KG1 (cell line): ENCODE results near the gene STK32C.

Experiments used
- DNase-seq: peaks from one replicate; lab custom pipeline; 2025; lab: John Stamatoyannopoulos, UW

The STK32C gene

DNA sequence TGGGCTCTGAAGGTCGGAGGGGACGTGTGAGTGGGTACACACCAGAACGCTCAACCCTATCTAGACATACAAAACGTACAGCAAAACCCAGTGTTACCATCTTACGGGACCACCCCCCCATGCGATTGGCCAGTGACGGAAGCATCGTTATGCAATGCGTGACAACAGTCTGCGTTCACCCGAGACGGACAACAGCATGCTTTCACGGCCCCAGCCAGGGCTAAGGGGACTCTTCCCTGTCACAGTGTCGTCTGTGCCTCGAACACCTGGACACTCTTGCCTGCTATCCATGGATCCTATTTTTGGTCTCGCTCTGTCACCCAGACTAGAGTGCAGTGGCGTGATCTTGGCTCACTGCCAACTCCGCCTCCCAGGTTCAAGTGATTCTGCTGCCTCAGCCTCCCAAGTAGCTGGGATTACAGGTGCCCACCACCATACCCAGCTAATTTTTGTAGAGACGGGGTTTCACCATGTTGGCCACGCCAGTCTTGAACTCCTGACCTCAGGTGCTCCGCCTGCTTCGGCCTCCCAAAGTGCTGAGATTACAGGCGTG is 97.7 kb downstream of the STK32C start:
- no peak for DNase-seq

DNA sequence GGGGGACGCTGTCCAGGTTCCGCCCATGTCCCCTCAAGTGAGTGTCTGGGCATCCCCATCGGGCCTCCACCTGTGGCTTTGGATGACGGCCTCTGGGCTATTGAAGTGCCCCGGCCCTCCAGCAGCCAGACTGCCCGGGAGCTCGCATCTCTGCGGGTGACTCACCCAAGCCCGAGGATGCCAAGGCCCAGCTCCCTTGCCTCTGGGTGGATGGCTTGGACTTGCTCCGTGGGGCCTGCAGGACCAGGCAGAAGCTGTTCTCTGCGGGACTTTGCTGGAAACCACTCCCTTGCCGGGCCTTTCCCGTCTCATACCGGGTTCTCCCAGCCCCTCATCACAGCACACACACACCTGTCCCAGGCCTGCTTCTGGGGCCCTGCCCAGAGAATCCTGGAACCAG is 98.6 kb downstream of the STK32C start:
- no peak for DNase-seq

DNA sequence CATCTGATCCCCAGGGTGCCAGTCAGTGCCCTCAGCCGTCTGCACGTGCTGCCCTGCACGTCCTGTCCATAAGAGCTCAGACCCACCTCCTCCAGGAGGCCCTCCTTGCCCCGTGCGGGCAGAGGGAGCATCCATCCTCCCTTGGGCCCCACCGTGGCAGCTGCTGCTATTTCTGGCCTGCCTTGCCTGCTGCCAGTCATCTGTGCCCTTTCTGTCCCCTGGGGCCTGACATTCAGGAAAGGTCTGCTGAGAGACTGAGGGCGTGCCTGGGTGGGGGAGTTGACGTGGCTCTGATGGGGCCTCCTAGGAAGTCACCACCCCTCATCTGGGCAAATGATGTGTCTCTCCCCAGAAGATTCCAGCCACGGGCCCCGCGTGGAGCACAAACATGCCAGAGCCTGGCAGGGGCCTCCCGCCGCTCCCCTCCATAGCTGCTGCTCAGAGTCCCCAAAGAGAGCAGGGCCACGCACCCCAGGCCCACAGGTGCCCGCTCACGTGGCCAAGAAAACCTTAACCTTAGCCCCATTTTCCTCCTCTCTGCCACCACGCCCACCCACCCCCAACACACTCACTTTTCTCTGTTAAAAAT is 99.2 kb downstream of the STK32C start:
- no peak for DNase-seq

DNA sequence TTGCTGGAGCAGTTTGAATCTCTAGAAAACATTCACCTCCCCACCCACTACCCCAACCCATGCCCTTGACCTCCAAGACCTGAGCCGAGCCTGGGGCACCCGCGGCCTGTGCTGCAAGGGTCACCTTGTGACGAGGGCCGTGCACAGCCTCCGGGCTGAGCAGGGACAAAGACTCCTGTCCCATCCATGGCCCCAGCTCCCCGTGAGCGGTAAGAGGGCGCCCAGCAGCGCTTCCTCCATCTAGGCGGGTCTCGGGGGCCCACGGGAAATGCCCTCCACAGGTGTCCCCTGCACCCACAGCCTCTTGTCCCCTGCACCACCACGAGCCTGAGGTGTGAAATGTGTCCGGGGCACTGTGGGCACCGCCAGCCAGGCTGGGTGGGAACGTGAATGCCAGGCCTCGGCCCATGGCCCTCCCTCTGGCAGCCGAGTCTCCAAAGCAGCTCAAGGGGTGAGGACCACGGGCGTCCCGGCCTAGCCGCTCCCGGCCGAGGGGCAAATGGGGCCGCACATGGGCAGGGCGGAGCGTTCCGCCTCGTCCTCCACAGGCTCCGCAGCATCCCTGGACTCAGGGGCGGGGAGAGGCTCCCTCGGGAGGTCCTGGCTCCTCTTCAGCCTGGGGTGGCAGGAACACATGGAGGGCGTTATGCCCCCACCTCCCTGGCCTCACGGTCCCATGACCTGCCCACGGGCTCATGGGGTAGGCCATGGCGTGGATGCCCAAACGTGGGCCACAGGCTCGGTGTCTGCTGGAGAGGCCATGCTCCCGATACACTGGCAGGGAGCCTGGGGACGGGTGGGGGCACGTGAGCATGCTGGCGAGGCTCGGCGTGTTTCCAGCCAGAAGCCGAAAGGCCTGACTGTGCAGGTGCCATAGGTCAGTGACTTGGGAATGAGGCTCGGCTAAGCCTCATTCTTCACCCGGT is 100.0 kb downstream of the STK32C start:
- no peak for DNase-seq

DNA sequence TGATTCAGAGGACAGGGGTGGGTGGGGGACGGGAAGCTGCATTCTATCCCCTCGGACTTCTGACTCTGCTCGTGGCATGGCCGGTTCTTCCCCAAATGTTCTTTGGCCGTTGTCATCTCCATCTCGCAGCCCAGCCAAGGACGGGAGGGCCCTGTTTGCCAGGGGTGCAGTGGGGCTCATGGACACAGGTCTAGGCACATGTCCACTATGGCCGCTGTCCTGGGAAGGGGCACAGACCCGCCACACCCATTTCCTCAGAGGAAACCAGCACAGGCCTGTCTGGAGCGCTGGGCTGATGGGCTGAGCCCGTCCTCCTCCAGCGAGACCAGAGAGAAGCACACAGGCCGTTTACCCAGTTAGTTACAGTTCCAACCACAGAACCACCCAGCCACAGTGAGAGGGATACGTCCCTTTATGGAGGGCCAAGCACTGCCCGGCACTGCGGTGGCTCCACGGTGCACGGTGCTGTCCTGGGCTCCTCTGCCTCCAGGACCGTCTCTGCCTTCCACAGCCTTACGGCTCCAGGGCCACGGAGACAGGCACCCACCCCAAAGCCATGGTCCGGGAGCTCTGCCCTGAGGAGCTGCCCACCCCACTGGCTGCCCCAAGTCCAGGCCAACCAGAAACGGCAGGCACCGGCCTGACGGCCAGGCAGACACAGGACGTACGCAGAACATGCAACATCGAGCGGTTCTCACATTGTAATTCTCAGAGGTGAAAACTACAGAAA is 100.8 kb downstream of the STK32C start:
- DNase-seq: no peak

DNA sequence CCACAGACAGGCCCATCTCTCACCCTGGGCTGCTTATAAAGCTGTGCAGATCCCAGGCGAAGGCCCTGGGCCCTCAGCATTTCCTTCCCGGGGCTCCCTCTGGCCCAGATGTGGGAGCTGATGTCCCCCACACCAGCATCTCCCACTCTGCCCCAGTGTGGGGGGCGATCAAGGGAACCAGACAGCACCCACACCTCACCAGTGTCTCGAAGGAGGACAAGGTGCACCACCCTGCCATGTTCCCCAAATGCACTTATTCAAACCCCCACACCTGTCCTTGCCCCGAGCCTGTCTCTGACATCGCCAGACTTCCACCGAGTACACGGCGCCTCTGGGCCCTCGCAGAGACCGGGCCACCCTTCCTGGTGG is 101.4 kb downstream of the STK32C start:
- DNase-seq: no peak

DNA sequence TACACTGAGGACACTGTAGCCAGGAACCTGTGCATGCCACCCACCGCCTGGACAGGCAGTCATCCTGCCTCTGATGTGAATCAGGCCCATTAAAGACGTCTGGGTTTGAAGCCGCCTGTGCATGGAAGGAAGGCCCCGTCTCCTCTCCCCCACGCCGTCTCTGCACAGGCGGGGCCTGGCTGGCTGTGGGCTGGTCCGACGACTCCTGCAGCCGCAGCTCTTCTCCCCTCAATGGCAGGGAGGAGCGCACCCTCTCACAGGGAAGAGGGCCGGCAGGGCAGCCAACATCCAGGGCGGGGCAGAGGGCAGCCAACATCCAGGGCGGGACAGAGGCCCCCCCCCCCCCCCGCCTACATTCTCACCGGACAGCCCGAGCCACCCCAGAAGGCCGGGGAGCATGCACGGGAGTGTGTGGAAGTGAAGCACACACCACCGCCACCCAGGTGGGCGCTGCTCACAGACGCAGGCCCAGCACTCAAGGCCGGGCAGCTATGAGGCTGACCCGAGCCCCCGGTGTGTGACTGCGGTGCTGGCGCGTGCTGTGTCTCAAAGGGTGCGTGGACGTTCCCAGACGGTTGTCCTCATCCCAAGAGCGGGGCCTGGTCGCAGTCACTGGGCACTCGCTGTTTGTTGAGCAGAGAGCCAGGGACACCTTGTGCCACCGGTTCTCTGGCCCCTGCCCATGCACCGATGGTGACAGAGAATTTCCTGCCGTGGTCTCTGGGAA is 101.9 kb downstream of the STK32C start:
- DNase-seq: no peak

DNA sequence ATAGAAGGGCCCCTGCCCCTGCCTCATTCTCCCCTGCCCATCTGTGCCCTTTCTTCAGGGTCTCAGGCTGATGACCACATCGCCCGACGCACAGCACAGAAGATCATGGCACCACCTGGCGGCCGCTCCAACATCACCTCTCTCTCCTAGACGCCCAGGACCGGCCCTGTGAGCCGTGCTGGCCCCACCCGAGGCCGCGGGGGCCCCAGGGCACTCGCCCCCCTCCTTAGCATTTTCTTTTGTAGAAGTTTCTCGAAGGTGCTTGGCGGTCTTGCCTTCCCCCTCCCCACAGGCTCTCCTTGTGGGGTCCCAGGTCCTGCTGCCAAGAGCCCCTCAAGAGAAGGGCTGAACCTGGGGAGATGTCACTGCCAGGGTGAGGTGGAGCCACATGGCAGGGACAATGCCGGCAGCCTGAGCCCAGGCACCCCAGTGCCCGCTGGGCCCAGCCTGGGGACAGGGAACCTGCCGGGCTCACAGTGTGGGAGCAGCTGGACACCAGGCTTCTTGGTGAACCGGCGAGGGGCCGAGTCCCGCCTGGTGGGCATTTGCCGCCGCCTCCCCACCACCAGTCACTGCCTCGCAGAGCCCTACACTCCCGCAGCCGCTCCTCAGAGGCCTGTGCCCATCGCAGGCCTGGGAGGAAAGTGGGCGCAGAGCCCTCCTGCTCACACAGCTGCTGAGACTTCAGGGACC is 102.8 kb downstream of the STK32C start:
- DNase-seq: no peak

DNA sequence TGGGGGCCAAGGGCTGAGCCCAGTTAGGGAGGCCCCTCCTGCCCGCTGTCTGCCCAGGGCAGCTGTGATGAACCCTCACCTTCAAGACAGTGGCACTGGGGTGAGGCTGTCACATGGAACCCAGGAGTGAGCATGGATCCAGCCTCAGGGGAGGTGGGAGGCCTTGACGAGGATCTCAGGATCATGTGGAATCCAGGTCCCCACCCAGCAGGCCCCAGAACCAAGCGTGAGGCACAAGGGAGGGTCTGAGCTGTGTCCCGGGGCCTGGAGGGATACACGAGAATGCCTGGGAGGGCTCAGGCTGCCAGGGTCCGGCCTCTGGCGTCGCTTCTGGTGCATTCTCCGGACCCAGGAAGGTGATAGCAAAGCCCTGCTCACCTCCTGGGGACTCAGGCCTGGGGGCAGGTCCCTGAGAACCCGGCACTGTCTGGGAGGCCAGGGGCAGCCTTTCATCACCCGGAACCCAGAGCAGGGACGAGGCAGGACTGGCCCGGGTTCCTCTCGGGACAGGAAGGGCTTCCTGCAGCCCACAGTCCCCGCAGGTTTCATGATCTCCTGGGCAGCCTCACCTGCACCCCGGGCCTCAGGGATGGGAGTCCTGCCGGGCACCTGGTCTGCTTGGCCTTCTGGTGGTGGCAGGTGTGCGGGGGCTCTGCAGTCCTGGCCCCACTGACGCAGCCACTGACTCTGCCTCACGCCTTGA is 103.5 kb downstream of the STK32C start:
- no peak for DNase-seq

DNA sequence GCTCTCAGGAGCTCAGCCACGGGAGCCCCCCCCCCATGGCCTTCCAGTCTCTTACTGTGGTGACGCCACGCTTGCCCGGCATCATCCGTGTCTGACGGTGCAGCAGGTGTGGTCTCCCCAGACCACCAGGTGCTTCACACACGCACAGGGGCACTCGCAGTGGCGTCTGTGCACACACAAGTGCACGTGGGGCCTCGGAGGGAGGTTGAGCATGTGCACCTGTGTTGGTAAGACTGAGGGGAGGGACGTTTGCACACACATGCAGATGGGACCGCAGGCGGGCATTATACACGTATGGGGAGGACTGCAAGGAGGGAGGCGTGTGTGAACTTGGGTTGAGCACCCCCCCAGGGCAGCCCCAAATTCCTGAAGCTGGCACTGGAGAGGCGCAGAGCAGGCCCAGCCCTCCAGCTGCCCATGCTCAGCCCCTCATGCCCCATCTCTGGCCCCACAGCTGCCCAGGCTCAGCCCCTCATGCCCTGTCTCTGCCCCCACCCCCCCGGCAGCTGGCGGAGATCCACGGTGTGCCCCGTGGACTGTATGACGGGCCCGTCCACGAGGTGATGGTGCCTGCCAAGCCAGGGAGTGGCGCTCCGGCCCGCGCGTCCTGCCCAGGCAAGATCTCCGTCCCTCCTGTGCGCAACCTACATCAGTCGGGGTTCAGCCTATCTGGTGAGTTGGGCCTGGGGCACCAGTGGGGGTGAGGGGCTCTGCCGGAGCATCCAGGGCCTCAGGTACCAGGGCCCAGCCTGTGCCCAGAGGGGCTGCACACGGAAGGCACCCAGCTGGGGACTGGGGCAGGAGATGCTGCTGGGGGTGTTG is 104.3 kb downstream of the STK32C start:
- DNase-seq: no peak

DNA sequence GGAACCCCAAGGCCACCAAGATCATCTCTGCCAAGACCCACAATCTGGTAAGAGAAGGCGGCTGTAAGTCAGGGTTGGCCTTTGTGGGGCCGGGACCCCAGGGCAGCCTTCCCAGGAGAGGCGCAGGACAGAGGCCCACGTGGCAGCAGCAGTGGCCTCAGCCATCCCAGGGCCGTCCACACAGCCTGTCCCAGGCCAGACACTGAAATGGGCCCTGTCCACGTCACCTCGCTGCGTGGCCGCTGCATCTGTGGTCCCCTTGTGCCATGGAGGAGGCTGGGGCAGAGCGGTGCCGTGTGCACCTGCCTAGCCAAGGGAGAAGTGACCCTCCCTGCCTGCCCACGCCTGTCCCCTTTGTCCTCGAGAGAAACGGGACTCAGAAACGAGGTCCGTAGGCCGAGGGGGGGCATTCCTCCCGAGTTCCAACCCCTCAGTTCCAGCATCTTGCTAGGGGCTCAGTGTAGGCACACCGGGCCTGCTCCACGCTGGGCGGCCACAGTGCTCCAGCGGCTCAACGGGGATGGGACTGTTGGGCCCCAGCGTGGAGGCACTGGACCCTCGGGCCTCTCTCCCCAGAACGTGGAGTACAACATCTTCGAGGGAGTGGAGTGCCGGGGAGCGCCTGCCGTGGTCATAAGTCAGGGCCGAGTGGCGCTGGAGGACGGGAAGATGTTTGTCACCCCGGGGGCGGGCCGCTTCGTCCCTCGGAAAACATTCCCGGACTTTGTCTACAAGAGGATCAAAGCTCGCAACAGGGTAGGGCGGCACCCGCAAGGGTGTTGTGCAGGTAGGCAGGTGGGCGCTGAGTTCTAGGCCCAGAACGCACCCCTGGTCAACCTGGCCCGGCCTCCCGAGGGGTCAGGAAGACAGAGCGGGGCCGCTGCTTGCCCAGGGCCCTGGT is 105.4 kb downstream of the STK32C start:
- no peak for DNase-seq

DNA sequence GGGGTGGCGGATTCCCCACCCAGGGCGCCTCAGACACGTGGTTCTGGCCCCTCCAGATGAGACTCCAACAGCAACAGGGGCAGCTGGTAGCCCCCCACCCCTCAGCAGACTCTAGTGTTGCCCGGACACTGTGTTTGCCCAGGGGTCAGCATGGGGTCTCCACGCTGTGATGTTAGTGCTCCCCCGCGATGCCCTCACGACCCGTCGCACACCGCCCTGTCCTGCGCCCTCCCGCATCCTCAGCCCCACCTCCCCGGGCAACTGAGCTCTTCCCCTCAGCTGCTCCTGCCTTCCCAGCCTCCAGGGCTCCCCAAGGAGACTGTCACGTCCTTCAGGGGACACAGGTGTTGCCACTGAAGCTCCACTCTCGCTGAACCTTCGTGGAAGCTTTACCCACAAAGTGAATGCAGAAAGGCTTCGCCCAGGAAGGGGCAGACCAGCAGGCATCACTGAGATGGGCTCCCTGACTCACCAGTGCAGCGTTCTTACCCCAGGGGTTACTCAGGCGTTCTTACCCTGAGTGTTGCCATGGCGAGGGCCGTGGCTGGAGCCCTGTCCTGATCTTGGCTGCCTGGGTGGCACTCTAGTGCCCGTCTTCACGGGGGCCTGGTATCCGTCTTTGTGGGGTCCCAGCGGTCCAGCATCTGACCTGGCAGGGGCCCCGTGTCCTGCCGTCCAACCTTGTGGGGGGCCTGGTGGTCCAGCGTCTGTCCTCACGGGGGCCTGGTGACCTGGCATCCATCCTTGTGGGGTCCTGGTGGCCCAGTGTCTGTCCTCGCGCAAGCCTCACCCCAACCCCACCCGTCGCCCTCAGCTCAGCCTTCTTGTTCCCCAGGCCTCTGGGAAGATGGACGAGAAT is 106.4 kb downstream of the STK32C start:
- DNase-seq: no peak

DNA sequence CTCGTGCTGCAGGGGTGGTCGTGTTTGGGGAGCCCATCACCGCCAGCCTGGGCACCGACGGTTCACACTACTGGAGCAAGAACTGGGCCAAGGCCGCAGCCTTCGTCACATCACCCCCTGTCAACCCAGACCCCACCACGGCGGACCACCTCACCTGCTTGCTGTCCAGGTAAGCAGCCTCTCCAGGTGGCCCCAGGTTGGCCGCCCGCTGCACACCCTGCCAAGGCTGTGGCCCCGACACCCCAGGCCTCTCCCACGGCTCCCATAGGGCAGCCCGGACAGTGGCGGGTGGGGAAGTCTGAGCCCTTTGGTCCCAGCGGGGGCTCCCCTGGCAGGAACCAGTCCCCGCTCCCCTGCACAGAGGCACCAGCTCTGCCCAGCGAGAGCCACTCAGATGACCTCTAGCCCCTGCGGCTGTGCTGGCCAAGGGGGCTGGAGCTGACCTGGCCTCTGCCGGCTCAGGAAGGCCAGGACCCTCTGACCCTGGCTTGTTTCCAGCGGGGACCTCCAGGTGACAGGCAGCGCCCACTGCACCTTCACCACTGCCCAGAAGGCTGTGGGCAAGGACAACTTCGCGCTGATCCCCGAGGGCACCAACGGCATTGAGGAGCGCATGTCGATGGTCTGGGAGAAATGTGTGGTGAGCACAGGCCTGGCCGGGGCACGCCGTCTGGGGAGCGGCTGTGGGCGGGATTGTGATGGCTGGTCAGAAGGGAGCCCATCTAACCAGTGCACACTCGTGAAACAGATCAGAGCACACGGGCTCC is 107.2 kb downstream of the STK32C start:
- no peak for DNase-seq

DNA sequence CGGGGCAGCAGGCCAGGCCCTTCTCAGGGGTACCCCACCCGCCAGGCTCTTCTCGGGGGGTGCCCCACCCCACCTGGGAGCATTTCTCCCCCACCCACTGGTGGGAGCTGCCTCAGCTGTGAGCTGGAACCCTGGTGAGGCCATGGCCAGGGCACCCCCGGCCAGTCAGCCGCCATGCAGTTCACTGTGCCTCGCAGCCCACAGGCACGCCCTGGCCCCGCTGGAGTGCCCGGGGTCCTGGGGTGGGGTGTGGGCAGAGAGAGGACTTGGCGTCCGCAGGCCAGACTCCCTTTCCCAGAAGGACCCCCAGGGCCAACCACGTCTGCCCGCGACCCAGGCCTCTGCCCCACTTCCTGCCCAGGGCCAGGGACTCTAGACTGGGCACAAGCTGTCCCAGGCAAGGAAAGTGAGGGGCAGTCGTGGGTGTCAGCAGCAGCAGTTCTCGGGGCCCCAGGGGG is 107.9 kb downstream of the STK32C start:
- no peak for DNase-seq

DNA sequence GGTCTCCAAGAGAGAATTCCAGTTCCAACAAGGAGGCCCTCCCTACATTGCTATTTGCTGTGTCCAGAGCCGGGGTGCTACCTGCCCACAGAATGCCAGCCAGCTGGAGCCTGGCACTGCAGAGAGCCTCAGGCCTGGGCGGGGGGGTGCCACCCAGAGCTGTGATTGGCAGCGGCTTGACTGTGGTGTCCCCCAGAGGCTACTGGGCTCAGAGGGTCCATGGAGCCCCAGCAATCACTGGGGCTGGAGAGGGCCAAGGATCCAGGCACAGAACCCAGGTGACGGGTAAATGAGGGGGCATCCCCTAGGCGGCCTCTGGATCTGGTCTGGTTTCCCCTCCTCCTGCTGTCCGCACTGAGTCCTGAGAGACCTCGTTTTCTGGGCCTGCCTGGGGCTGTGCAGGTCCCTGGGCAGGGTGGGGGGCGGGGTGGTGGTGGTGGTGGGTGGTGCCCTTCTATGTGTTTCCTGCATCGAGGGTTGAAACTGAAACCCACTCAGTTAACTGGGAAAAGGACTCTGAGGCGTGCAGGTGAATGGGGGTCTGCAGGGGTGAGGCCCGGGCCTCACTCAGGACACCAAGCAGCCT is 108.4 kb downstream of the STK32C start:
- no peak for DNase-seq

DNA sequence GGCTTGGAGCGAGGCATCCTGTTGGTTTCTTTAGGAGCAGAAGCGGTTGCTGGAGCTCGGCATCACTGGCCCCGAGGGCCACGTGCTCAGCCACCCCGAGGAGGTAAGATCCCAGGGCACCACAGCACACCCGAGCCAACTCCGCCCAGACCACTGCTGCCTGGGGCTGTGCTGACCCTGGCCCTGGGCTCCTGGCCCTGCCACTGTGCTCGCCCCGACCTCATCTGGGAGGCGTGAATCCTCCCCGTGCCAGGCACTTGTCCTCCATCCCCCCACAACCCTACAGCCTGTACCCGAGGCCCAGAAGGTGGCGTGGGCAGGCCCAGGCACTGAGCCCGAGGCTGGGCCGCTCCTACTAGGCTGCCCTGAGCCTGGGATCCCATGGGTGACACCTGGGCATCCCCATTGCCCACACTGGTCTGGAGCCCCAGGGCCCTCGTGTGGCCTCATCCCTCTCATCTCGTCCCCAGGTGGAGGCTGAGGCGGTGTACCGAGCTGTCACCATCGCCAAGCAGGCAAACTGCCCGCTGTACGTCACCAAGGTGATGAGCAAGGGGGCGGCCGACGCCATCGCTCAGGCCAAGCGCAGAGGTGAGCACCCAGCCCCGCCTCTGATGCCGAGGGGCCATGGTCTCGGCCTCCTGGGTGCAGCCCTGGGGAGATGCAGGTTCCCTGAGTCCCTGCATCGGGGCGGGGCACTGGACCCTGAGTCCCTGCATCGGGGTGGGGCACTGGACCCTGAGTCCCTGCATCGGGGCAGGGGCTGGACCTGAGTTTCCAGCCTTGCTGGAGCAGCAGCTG is 109.2 kb downstream of the STK32C start:
- no peak for DNase-seq
